ENCODE measurements around the gene OXNAD1. TPM values are rescaled to one million over a fixed set of nuclear protein-coding genes. Genes with fewer than 3 reads are reported as not detected.

Gene OXNAD1
- total RNA-seq, 1 experiment from 2014 or later = 18.5 TPM

- Histone ChIP-seq H3K9me2 (ENCODE audit: insufficient read depth) (no peaks in the 10 kb centered on the region), H3K36me3 (ENCODE audit: low read depth) (no peaks in the 10 kb centered on the region), H3K4me2 (no peak overlapping the region), H3K79me2 (ENCODE audit: low read depth) (no peaks in the 10 kb centered on the region), H3F3A (ENCODE audit: insufficient read depth, low read depth) (no peaks in the 10 kb centered on the region; the same call in 1 of the 2 replicates), H3K9me3 (ENCODE audit: insufficient read depth, low read depth) (no peaks in the 10 kb centered on the region), H2AFZ (no peak overlapping the region), H4K20me1 (ENCODE audit: insufficient read depth) (no peaks in the 10 kb centered on the region), H3K27me3 (ENCODE audit: insufficient read depth, low read depth) (no peaks in the 10 kb centered on the region), H3K4me3 (no peak overlapping the region), H3K27ac (no peak overlapping the region), H3K4me1 (replicated peaks; ENCODE audit: insufficient read depth) (no peaks in the 10 kb centered on the region)
- intact Hi-C loops (cut with micrococcal nuclease; ENCODE audit: unreplicated experiment) = no loop called here
- ChIA-PET CTCF (no interaction called here), POLR2A (ENCODE audit: unreplicated experiment) (no interaction called here)
- peak in 1 of 2 experiments; percentile 40 for DNase-seq
- TF ChIP-seq EZH2 (IDR thresholded peaks at IDR 0.05; ENCODE audit: low read depth) (no peak), CTCF (conservative IDR thresholded peaks at IDR 0.05) (no peak)
- BruUV-seq (replicated peaks) = no TSS peak
Measured at GRCh38 chr3:16338999-16339398, 74.0 kb downstream of the OXNAD1 start.

- Histone ChIP-seq H3K79me2 (ENCODE audit: low read depth) (no peaks in the 10 kb centered on the region), H3K27ac (no peak overlapping the region), H3K9me2 (ENCODE audit: insufficient read depth) (no peaks in the 10 kb centered on the region), H3F3A (ENCODE audit: insufficient read depth, low read depth) (no peaks in the 10 kb centered on the region), H2AFZ (no peak overlapping the region), H4K20me1 (ENCODE audit: insufficient read depth) (no peaks in the 10 kb centered on the region), H3K4me2 (no peak overlapping the region), H3K27me3 (ENCODE audit: insufficient read depth, low read depth) (no peaks in the 10 kb centered on the region), H3K36me3 (ENCODE audit: low read depth) (no peaks in the 10 kb centered on the region), H3K9me3 (ENCODE audit: insufficient read depth, low read depth) (no peaks in the 10 kb centered on the region), H3K4me3 (no peak overlapping the region), H3K4me1 (replicated peaks; ENCODE audit: insufficient read depth) (no peaks in the 10 kb centered on the region)
- ChIA-PET POLR2A (ENCODE audit: unreplicated experiment) (no interaction called here), CTCF (no interaction called here)
- DNase-seq = no peak
- TF ChIP-seq EZH2 (IDR thresholded peaks at IDR 0.05; ENCODE audit: low read depth) (no peak), CTCF (conservative IDR thresholded peaks at IDR 0.05) (no peak)
- intact Hi-C loops (cut with micrococcal nuclease; ENCODE audit: unreplicated experiment) = no loop called here
- BruUV-seq (replicated peaks) = no TSS peak
Measured at GRCh38 chr3:16343101-16343500, 78.1 kb downstream of the OXNAD1 start.

GRCh38 chr3:16346413-16347081, 81.5 kb downstream of the OXNAD1 start:
- Histone ChIP-seq H3K79me2 (ENCODE audit: low read depth) (no peaks in the 10 kb centered on the region), H3F3A (ENCODE audit: insufficient read depth, low read depth) (no peaks in the 10 kb centered on the region), H3K9me2 (ENCODE audit: insufficient read depth) (no peaks in the 10 kb centered on the region), H3K27me3 (ENCODE audit: insufficient read depth, low read depth) (no peaks in the 10 kb centered on the region), H3K4me3 (no peak overlapping the region), H4K20me1 (ENCODE audit: insufficient read depth) (no peaks in the 10 kb centered on the region), H3K27ac (no peak overlapping the region), H3K9me3 (ENCODE audit: insufficient read depth, low read depth) (0 out of 2 replicates have a peak, but pooled peaks cover 2% of the 10 kb centered on the region), H3K4me1 (replicated peaks; ENCODE audit: insufficient read depth) (peaks cover 9% of the 10 kb centered on the region), H2AFZ (no peak overlapping the region), H3K4me2 (no peak overlapping the region), H3K36me3 (ENCODE audit: low read depth) (no peaks in the 10 kb centered on the region)
- no peak for DNase-seq
- CTCF ChIA-PET = no interaction called here
- POLR2A ChIA-PET (ENCODE audit: unreplicated experiment) = no interaction called here
- no peak for TF ChIP-seq CTCF (conservative IDR thresholded peaks at IDR 0.05)
- no peak for TF ChIP-seq EZH2 (IDR thresholded peaks at IDR 0.05; ENCODE audit: low read depth)
- intact Hi-C loops (cut with micrococcal nuclease; ENCODE audit: unreplicated experiment) = no loop called here
- BruUV-seq (replicated peaks) = no TSS peak
